Osteoblast (primary cell): Measurements from ENCODE around the gene BCAN. TPM values are rescaled to one million over a fixed set of nuclear protein-coding genes. Genes with fewer than 3 reads are reported as not detected.

Experiments
- DNase-seq: peaks from one replicate; pipeline ENCODE4 v3.0.0; 2011; ENCODE audit warnings: low spot score, mixed read lengths; ENCODE audit not compliant: insufficient read length; ENCODE audit errors: missing footprints
- H2AFZ ChIP-seq: 2 replicates; pipeline ENCODE4 v1.6.0; 2011; ENCODE audit warnings: mild to moderate bottlenecking, low read length
- H3K27ac ChIP-seq: 2 replicates; pipeline ENCODE4 v1.5.1; 2011; ENCODE audit warnings: mild to moderate bottlenecking, low read depth, low read length, moderate library complexity
- H3K27me3 ChIP-seq: 2 replicates; pipeline ENCODE4 v1.6.0; 2012; ENCODE audit warnings: mild to moderate bottlenecking, control low read depth, inconsistent platforms, low read length, moderate library complexity; ENCODE audit not compliant: insufficient read depth
- H3K36me3 ChIP-seq: 2 replicates; pipeline ENCODE4 v1.5.1; 2011; ENCODE audit warnings: mild to moderate bottlenecking, low read length, control low read depth, moderate library complexity; ENCODE audit not compliant: insufficient read depth
- H3K4me1 ChIP-seq: 2 replicates; pipeline ENCODE4 v1.5.1; 2011; ENCODE audit warnings: mild to moderate bottlenecking, low read length, control low read depth, moderate library complexity; ENCODE audit not compliant: insufficient read depth
- H3K4me2 ChIP-seq: 2 replicates; pipeline ENCODE4 v1.6.0; 2011; ENCODE audit warnings: mild to moderate bottlenecking, low read length; ENCODE audit not compliant: insufficient read depth
- H3K4me3 ChIP-seq: fragments of 200-600 bp; sonication (generic); 3 replicates; pipeline ENCODE4 v1.5.1; 2012; ENCODE audit warnings: mild to moderate bottlenecking, low read length, inconsistent platforms; ENCODE audit not compliant: insufficient read depth
- H3K79me2 ChIP-seq: 2 replicates; pipeline ENCODE4 v1.6.0; 2012; ENCODE audit warnings: mild to moderate bottlenecking, low read length, control low read depth, inconsistent platforms; ENCODE audit not compliant: insufficient read depth
- H3K9me3 ChIP-seq: 2 replicates; pipeline ENCODE4 v1.5.1; 2011; ENCODE audit warnings: low read depth, low read length, control low read depth
- H4K20me1 ChIP-seq: 2 replicates; pipeline ENCODE4 v1.6.0; 2012; ENCODE audit warnings: mild to moderate bottlenecking, low read length, control low read depth; ENCODE audit not compliant: insufficient read depth
- CTCF ChIP-seq: IDR thresholded peaks from 2 replicates; pipeline ENCODE4 v1.5.1; 2011; ENCODE audit warnings: mild to moderate bottlenecking, low read depth, low read length, moderate library complexity; ENCODE audit errors: extremely low read depth
- total RNA-seq: library from RNA; depleted of rRNA; stranded (reverse); fragments of >200 nt; gene quantifications from 2 replicates; pipeline ENCODE4 v1.2.3, GENCODE V29; 2012

BCAN gene
- total RNA-seq, 1 donor: not detected

GRCh38 chr1:156664767-156665411 lies 23.0 kb downstream of the BCAN start:
- Histone ChIP-seq H3K27ac (no peak overlapping the region), H4K20me1 (no peaks in the 10 kb centered on the region), H3K4me1 (peaks cover 46% of the 10 kb centered on the region), H3K4me2 (peak overlapping the region; percentile 20), H3K36me3 (no peaks in the 10 kb centered on the region), H3K79me2 (no peaks in the 10 kb centered on the region), H3K9me3 (no peaks in the 10 kb centered on the region), H3K4me3 (no peak overlapping the region), H2AFZ (peak overlapping the region; percentile 36), H3K27me3 (no peaks in the 10 kb centered on the region)
- peak; percentile 84 for DNase-seq
- no peak for TF ChIP-seq CTCF

- Histone ChIP-seq H3K4me1 (peaks cover 43% of the 10 kb centered on the region), H3K36me3 (no peaks in the 10 kb centered on the region), H3K9me3 (no peaks in the 10 kb centered on the region), H3K27ac (no peak overlapping the region), H3K79me2 (no peaks in the 10 kb centered on the region), H4K20me1 (no peaks in the 10 kb centered on the region), H3K27me3 (no peaks in the 10 kb centered on the region), H2AFZ (no peak overlapping the region), H3K4me2 (no peak overlapping the region), H3K4me3 (no peak overlapping the region)
- no peak for TF ChIP-seq CTCF
- DNase-seq: no peak
Measured at GRCh38 chr1:156665539-156665938, 23.6 kb downstream of the BCAN start.

GRCh38 chr1:156666862-156667609 lies 25.1 kb downstream of the BCAN start:
- H3K4me3 ChIP-seq: no peak overlapping the region
- no peaks in the 10 kb centered on the region for H3K79me2 ChIP-seq
- H3K4me1 ChIP-seq: peaks cover 28% of the 10 kb centered on the region
- no peaks in the 10 kb centered on the region for H3K9me3 ChIP-seq
- no peak overlapping the region for H2AFZ ChIP-seq
- TF ChIP-seq CTCF: no peak
- no peaks in the 10 kb centered on the region for H3K36me3 ChIP-seq
- H4K20me1 ChIP-seq: no peaks in the 10 kb centered on the region
- DNase-seq: peak; percentile 69
- H3K4me2 ChIP-seq: no peak overlapping the region
- no peaks in the 10 kb centered on the region for H3K27me3 ChIP-seq
- H3K27ac ChIP-seq: no peak overlapping the region

GRCh38 chr1:156667610-156667967 lies 25.7 kb downstream of the BCAN start:
- no peaks in the 10 kb centered on the region for H4K20me1 ChIP-seq
- peak; percentile 19 for DNase-seq
- no peak overlapping the region for H3K4me3 ChIP-seq
- no peak overlapping the region for H3K4me2 ChIP-seq
- H3K36me3 ChIP-seq: no peaks in the 10 kb centered on the region
- TF ChIP-seq CTCF: no peak
- peaks cover 22% of the 10 kb centered on the region for H3K4me1 ChIP-seq
- no peaks in the 10 kb centered on the region for H3K79me2 ChIP-seq
- no peak overlapping the region for H3K27ac ChIP-seq
- H3K9me3 ChIP-seq: no peaks in the 10 kb centered on the region
- no peak overlapping the region for H2AFZ ChIP-seq
- H3K27me3 ChIP-seq: no peaks in the 10 kb centered on the region
